Panc1 (cell line): ENCODE measurements around the gene ARL15.

ENCODE experiments used
- SIN3A ChIP-seq: IDR thresholded peaks from 2 replicates; pipeline ENCODE4 v1.6.1; 2012; ENCODE audit warnings: low read depth, mild to moderate bottlenecking, low read length, moderate library complexity, borderline replicate concordance; ENCODE audit not compliant: insufficient read depth
- TCF7L2 ChIP-seq: IDR thresholded peaks from 2 replicates; pipeline ENCODE4 v1.6.1; 2011; ENCODE audit warnings: mild to moderate bottlenecking, low read depth, low read length, inconsistent platforms
- TF ChIP-seq, protein P1 (sequence below): fragments of 450-650 bp; IDR thresholded peaks from 2 replicates; pipeline ENCODE4 v1.5.1; 2017; ENCODE audit warnings: mild to moderate bottlenecking
- TF ChIP-seq, protein P2 (sequence below), 2 experiments: IDR thresholded peaks; 2 replicates each; pipeline ENCODE4 v1.6.1; 2011 to 2012; ENCODE audit warnings: low read depth in 2 of 2, control low read depth in 1 of 2, low read length in 1 of 2, mild to moderate bottlenecking in 1 of 2, moderate library complexity in 1 of 2; ENCODE audit not compliant: insufficient read depth in 1 of 2

DNA sequence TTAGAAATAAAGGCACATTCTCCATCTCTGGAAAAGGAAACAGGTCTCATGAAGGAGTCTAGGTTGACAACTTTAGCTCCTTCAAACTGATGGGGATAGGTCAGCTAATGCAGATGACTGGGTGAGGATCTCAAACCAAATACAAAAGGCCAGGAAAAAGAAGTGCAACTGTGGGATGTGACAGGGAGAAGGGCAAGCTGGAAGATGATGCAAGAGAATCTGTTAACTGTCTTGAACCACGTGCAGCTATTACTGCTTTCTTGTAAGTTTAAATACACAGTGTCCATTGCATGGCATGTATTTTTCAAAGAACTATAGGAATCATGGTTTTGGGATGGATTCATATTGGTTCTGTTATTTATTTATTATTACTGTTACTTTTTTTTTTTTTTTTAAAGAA, 418.1 kb downstream of the ARL15 start:
- TF ChIP-seq, protein P1, sequence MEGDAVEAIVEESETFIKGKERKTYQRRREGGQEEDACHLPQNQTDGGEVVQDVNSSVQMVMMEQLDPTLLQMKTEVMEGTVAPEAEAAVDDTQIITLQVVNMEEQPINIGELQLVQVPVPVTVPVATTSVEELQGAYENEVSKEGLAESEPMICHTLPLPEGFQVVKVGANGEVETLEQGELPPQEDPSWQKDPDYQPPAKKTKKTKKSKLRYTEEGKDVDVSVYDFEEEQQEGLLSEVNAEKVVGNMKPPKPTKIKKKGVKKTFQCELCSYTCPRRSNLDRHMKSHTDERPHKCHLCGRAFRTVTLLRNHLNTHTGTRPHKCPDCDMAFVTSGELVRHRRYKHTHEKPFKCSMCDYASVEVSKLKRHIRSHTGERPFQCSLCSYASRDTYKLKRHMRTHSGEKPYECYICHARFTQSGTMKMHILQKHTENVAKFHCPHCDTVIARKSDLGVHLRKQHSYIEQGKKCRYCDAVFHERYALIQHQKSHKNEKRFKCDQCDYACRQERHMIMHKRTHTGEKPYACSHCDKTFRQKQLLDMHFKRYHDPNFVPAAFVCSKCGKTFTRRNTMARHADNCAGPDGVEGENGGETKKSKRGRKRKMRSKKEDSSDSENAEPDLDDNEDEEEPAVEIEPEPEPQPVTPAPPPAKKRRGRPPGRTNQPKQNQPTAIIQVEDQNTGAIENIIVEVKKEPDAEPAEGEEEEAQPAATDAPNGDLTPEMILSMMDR: no peak
- TF ChIP-seq, protein P2, sequence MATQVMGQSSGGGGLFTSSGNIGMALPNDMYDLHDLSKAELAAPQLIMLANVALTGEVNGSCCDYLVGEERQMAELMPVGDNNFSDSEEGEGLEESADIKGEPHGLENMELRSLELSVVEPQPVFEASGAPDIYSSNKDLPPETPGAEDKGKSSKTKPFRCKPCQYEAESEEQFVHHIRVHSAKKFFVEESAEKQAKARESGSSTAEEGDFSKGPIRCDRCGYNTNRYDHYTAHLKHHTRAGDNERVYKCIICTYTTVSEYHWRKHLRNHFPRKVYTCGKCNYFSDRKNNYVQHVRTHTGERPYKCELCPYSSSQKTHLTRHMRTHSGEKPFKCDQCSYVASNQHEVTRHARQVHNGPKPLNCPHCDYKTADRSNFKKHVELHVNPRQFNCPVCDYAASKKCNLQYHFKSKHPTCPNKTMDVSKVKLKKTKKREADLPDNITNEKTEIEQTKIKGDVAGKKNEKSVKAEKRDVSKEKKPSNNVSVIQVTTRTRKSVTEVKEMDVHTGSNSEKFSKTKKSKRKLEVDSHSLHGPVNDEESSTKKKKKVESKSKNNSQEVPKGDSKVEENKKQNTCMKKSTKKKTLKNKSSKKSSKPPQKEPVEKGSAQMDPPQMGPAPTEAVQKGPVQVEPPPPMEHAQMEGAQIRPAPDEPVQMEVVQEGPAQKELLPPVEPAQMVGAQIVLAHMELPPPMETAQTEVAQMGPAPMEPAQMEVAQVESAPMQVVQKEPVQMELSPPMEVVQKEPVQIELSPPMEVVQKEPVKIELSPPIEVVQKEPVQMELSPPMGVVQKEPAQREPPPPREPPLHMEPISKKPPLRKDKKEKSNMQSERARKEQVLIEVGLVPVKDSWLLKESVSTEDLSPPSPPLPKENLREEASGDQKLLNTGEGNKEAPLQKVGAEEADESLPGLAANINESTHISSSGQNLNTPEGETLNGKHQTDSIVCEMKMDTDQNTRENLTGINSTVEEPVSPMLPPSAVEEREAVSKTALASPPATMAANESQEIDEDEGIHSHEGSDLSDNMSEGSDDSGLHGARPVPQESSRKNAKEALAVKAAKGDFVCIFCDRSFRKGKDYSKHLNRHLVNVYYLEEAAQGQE (IDR thresholded peaks at IDR 0.05; ENCODE audit: insufficient read depth in 1 of 2, low read depth in 2 of 2, low read length in 1 of 2): no peak
- no peak for TF ChIP-seq SIN3A
- no peak for TF ChIP-seq TCF7L2
